Measurements from ENCODE around the gene SCMH1. TPM values are rescaled to one million over a fixed set of nuclear protein-coding genes. Genes with fewer than 3 reads are reported as not detected.
"Not testable (repeated sequence)": the region's sequence is repeated elsewhere in the genome, so short reads cannot be mapped to it uniquely, and the experiment has no call there.

The SCMH1 gene
- total RNA-seq, 1 donor from 2014 or later, result 12.5 TPM

GRCh38 chr1:41155105-41155504, 87.0 kb downstream of the SCMH1 start:
- DNase-seq (ENCODE audit: low read depth, low spot score), result no peak

- no peak for DNase-seq (ENCODE audit: low read depth, low spot score)
These were observed 88.3 kb downstream of the SCMH1 start for GRCh38 chr1:41153750-41154274.

- no peak for DNase-seq (ENCODE audit: low read depth, low spot score)
These were observed 89.5 kb downstream of the SCMH1 start for GRCh38 chr1:41152622-41153044.

GRCh38 chr1:41151846-41152245, 90.3 kb downstream of the SCMH1 start:
- no peak for DNase-seq (ENCODE audit: low read depth, low spot score)

GRCh38 chr1:41149570-41149969, 92.5 kb downstream of the SCMH1 start:
- no peak for DNase-seq (ENCODE audit: low read depth, low spot score)

DNA sequence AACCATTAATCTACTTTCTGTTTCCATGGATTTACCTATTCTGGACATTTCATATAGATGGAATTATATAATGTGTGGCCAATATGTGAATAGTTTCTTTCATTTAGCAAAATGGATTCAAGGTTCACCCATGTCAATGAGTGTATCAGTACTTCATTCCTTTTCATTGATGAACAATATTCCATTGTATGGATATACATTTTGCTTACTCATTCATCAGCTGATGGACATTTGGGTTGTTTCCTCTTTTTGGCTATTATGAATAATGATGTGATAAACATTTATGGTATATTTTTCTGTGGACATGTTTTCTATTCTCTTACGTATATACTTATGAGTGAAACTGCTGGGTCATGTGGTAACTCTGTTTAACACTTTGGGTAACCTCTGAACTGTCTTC, 97.8 kb downstream of the SCMH1 start:
- no peak for DNase-seq (ENCODE audit: low read depth, low spot score)

GRCh38 chr1:41138549-41138948, 103.6 kb downstream of the SCMH1 start:
- DNase-seq (ENCODE audit: low read depth, low spot score), result no peak

- DNase-seq (ENCODE audit: low read depth, low spot score), result no peak
These were observed 106.7 kb downstream of the SCMH1 start for GRCh38 chr1:41135196-41135947.

DNA sequence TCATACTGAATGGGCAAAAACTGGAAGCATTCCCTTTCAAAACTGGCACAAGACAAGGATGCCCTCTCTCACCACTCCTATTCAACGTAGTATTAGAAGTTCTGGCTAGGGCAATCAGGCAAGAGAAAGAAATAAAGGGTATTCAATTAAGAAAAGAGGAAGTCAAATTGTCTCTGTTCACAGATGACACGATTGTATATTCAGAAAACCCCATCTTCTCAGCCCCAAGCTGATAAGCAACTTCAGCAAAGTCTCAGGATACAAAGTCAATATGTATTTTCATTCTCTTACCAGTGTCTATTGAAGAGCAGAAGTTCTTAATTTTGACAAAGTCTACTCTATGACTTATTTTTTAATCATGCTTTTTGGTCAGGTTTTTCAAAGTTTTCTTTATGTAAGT, 107.8 kb downstream of the SCMH1 start:
- DNase-seq (ENCODE audit: low read depth, low spot score), result not testable (repeated sequence)

DNA sequence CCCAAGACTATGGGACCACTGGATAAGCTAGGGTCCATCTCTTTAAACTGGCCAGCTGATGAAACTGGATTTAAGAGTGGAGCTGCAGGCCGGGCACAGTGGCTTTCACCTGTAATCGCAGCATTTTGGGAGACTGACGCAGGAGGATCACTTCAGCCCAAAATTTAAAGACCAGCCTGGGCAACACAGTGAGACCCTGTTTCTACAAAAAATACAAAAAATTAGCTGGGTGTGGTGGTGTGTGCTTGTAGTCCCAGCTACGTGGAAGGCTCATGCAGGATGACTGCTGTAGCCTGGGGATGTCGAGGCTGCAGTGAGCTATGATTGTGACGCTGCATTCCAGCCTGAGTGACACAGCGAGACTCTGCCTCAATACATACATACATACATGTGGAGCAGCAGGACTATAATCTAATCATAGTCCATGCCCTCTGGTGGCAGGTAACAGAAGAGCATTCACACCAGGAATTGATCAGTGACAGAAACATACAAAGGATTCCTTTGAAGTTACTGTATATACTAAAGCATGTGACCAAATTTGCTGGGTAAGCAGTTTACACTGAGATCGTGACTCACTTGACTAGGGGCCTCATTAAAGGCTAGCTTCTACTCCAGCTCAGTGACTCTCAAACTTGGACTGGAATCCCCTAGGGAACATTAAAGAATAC, 119.1 kb downstream of the SCMH1 start:
- DNase-seq (ENCODE audit: low read depth, low spot score), result peak; percentile 36

DNA sequence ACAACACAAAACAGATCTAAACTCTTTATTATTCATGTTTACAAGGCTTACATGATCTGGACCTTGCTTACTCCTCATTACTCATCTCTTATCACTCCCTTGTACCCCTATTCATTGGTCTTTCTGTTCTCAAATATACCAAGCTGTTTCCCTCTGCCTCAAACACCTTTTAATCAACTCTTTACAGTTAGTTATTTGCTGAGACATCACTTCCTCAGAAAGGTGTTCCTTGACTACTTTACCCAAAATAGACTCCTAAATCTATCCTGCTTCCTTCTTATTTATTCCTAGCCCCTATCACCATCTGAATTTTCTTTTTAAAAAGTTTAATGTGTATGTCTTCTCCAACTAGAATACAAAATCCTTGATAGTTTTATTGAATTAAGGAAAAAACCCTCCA, 120.0 kb downstream of the SCMH1 start:
- DNase-seq (ENCODE audit: low read depth, low spot score), result no peak

DNA sequence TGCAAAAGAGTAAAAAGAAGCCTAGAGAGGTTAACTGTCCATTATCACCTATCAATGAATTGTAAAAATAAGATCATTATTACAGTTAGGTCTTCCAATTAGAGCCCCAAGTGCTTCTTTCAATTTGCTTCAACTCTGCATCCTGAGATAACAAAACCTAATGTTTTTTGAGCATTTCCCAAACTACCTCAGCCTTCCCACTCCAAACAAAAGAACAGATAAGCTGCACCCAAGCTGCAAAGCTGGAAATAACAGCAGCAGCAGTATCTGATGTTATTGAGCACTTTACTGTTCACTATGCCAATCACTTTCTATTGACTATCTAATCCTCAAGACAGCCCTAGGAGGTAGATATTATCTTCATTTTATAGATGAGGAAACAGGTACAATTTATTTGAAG, 123.5 kb downstream of the SCMH1 start:
- no peak for DNase-seq (ENCODE audit: low read depth, low spot score)

DNA sequence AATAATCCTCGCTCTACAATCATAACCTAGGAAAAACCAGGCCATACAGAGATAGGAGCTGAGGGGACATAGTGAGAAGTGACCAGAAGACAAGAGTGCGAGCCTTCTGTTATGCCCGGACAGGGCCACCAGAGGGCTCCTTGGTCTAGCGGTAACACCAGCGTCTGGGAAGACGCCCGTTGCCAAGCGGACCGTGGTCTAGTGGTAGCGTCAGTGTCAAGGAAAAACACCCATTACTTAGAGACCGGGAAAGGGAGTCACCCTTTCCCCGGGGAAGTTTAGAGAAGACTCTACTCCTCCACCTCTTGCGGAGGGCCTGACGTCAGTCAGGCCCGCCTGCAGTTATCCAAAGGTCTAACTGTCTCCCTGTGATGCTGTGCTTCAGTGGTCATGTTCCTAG, 124.9 kb downstream of the SCMH1 start:
- not testable (repeated sequence) for DNase-seq (ENCODE audit: low read depth, low spot score)

DNA sequence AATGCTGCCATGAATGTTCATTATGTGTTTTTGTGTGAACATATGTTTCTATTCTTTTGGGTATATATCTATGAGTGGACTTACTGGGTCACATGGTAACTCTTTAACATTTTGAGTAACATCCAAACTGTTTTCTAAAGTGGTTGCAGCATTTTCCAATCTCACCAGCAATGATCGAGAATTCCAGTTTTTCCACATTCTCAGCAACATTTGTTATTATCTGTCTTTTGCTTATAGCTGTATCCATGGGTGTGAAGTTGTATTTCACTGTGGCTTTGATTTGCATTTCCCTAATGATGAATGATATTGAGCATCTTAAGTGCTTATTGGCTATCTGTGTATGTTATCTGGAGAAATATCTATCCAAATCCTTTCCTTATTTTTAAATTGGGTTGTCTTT, 131.4 kb downstream of the SCMH1 start:
- no peak for DNase-seq (ENCODE audit: low read depth, low spot score)

DNA sequence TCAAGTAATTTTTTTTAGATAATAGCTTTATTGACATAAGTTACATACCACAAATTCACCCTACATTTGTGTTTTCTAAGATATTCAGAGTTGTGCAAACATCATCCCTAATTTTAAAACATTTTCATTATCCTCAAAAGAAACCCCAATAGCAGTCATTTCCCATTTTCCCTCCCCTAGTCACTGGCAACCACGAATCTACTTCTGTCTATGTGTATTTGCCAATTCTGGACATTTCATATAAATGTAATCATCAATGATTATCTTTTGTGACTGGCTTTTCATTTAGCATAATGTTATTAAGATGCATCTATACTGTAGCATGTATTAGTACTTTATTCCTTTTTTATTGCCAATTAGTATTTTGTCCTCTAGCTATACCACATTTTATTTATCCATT, 131.8 kb downstream of the SCMH1 start:
- DNase-seq (ENCODE audit: low read depth, low spot score), result no peak

DNA sequence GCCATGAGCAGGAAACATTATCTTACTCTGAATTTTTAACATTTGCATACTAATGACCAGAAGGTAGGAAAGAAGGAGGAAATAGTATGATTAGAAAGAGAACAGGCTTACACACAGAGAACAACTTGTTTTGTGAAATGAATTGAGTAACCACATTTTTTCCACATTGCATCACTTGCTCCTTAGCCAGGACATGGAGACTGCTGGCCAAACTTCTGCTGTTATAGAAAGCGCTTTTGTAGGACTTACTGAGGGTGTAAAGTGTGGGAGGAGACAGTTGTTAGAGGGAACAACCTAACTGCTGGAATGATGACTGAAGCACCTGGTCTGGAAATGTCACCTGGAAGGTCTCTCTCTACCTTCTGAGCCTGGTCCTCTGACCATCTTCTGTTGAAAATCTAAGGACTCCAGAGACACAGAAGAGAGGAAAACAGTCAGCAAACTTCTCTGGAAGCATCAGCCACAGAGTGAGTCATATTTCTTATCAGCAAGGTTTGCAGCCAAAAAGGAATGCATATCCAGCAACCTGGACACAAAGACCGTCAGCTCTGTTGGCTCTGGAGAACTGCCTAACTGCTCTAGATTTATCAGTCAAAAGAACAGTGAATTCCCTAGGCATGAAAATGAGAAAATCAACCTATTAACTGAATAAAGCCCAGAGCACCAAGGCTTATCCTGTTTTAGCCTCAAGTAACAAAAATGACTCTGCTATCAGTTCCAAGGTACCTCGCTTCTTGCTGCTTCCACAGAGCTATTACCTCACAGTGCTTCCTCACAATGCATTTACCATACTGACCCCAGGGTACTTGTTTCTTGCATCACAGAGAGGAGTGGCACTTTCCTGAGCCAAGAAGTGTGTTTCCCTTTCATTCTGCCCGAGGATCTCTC, 132.6 kb downstream of the SCMH1 start:
- DNase-seq (ENCODE audit: low read depth, low spot score), result peak; percentile 81

DNA sequence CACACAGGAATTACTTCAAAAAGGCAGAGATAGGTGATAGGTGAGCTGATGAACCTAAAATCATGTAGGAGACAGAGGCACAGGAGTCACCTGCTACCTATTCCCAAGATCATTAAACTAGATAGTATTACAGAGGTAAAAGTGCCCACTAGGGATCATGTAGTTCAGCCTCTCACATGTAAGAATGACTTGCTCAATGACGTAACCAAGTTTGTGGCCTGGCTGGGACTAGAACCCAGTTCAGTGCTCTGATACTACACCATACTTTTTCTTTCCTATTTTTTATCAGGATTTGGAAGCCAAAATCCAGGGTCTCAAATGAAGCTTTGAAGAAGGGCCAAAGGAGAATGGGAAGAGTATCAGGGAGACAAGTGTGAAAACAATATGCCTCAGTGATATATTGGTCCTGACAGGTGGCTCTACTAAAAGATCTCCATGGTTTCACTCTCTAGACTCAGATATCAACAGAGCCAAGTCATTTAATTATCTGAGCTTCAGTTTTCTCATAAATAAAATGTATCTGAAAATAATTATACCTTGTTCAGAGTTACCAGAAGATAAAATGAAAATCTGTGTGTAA, 133.3 kb downstream of the SCMH1 start:
- peak; percentile 7 for DNase-seq (ENCODE audit: low read depth, low spot score)

- no peak for DNase-seq (ENCODE audit: low read depth, low spot score)
These were observed 138.3 kb downstream of the SCMH1 start for GRCh38 chr1:41103766-41104165.

DNA sequence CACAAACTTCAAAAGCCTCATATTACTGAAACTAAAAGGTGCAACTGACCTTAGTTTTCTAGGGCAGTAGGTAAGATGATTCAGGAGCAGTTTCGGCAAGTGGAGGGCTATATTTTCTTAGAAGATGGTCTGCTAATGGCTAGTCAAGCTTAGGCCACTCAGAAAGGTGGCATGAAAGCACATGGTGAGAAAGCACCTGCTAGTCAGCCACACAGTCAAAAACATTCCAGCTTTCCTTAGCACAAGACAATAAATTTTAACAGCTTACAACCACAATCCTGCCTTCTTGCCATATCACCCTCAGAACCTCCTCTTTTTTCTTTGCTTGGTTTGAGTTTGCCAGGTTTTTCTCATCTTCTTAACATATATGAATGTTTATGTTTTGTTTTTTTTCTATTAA, 139.5 kb downstream of the SCMH1 start:
- DNase-seq (ENCODE audit: low read depth, low spot score), result no peak

- peak; percentile 88 for DNase-seq (ENCODE audit: low read depth, low spot score)
These were observed 140.0 kb downstream of the SCMH1 start for GRCh38 chr1:41101950-41102607.

GRCh38 chr1:41101076-41101475, 141.0 kb downstream of the SCMH1 start:
- no peak for DNase-seq (ENCODE audit: low read depth, low spot score)
